GM12878 (cell line): ENCODE results near the gene MICB. TPM values are rescaled to one million over a fixed set of nuclear protein-coding genes. Genes with fewer than 3 reads are reported as not detected.
A peak's percentile ranks its signal among the peaks of the same experiment; 100 is the strongest.

Experiments
- BHLHE40 ChIP-seq, 2 experiments: fragments of 450-650 bp in 1 of 2; IDR thresholded peaks; 2 replicates each; pipeline ENCODE4 v1.6.1; 2011 to 2017; ENCODE audit warnings: low read depth in 2 of 2, borderline replicate concordance in 1 of 2, improper control_type of control experiment in 1 of 2, low read length in 1 of 2, mild to moderate bottlenecking in 1 of 2
- ESRRA ChIP-seq: IDR thresholded peaks from 2 replicates; pipeline ENCODE4 v1.6.1; 2012; ENCODE audit warnings: mild to moderate bottlenecking, low read length, improper control_type of control experiment
- FOS ChIP-seq: IDR thresholded peaks from 3 replicates; pipeline ENCODE4 v1.6.1; 2011; ENCODE audit warnings: borderline replicate concordance; ENCODE audit not compliant: insufficient read length; ENCODE audit errors: extremely low read depth
- HCFC1 ChIP-seq: fragments of 150-350 bp; IDR thresholded peaks from 2 replicates; pipeline ENCODE4 v1.6.1; 2014; ENCODE audit warnings: low read length
- JUNB ChIP-seq: IDR thresholded peaks from 2 replicates; pipeline ENCODE4 v1.6.1; 2016; ENCODE audit warnings: antibody characterized with exemption, mild to moderate bottlenecking
- KAT2A ChIP-seq: conservative IDR thresholded peaks from 2 replicates; pipeline ENCODE4 v1.6.1; 2011; ENCODE audit warnings: low read depth, low read length; ENCODE audit not compliant: control insufficient read depth
- NBN ChIP-seq: fragments of 450-650 bp; IDR thresholded peaks from 2 replicates; pipeline ENCODE4 v1.6.1; 2016
- NFYA ChIP-seq: IDR thresholded peaks from 2 replicates; pipeline ENCODE4 v1.6.1; 2011; ENCODE audit warnings: low read depth, mild to moderate bottlenecking, low read length, improper control_type of control experiment, borderline replicate concordance
- PRDM15 ChIP-seq: fragments of 450-650 bp; formaldehyde crosslinking; IDR thresholded peaks from 2 replicates; pipeline ENCODE4 v1.4.0; 2020; ENCODE audit warnings: mild to moderate bottlenecking, moderate library complexity
- TARDBP ChIP-seq: IDR thresholded peaks from 2 replicates; pipeline ENCODE4 v1.6.1; 2016; ENCODE audit warnings: borderline replicate concordance
- ZBTB33 ChIP-seq: fragments of 450-650 bp; IDR thresholded peaks from 2 replicates; pipeline ENCODE4 v1.6.1; 2017; ENCODE audit warnings: mild to moderate bottlenecking
- ZBTB4 ChIP-seq: fragments of 450-650 bp; formaldehyde crosslinking; IDR thresholded peaks from 2 replicates; pipeline ENCODE4 v1.4.0; 2022; ENCODE audit warnings: mild to moderate bottlenecking, moderate library complexity
- ZNF217 ChIP-seq: fragments of 450-650 bp; IDR thresholded peaks from 2 replicates; pipeline ENCODE4 v1.6.1; 2017; ENCODE audit warnings: antibody characterized with exemption, mild to moderate bottlenecking
- ZNF24 ChIP-seq: fragments of 450-650 bp; IDR thresholded peaks from 2 replicates; pipeline ENCODE4 v1.6.1; 2017; ENCODE audit warnings: antibody characterized with exemption, mild to moderate bottlenecking
- ZNF687 ChIP-seq: fragments of 450-650 bp; IDR thresholded peaks from 2 replicates; pipeline ENCODE4 v1.6.1; 2017; ENCODE audit warnings: mild to moderate bottlenecking, moderate library complexity
- ZZZ3 ChIP-seq: IDR thresholded peaks from 2 replicates; pipeline ENCODE4 v1.6.1; 2011; ENCODE audit warnings: low read depth; ENCODE audit not compliant: control insufficient read depth, insufficient read length
- polyA plus RNA-seq, 11 experiments: library from polyadenylated mRNA; depleted of rRNA in 4 of 11; unstranded in 6 of 11; stranded (reverse) in 5 of 11; fragments of >200 nt; fragmentation: Nextera tagmentation in 4 of 11; fragmentation: Illumina TruSeq in 1 of 11; extraction: Ambion mirVana in 4 of 11; extraction: Trizol in 1 of 11; gene quantifications; 1 replicate in 1 of 11; 2 replicates in 10 of 11; pipeline versions ENCODE4 v1.2.1 to v1.2.3, GENCODE V29; 2011 to 2016; ENCODE audit warnings: inconsistent platforms in 2 of 11, missing spikeins in 2 of 11, low read depth in 1 of 11
- total RNA-seq, 4 experiments: library from RNA; depleted of rRNA in 3 of 4; stranded (reverse); fragments of >200 nt in 3 of 4; fragmentation: Illumina TruSeq in 1 of 4; extraction: Trizol in 1 of 4; gene quantifications; 2 replicates each; pipeline versions ENCODE4 v1.2.1 to v1.2.3, GENCODE V29; 2013 to 2021

Gene MICB
- total and polyA plus RNA-seq, 10 of the 15 experiments (the other 5 are each of a cell fraction or from before 2014, with no cell fraction given) = 9.0 to 37.1 (median 17.8) TPM

GRCh38 chr6:31558631-31559500 is 60.9 kb downstream of the MICB start (continued):
- 0 out of 2 replicates have a peak, but pooled peaks have one; percentile 28 for TF ChIP-seq PRDM15 (CRISPR knock-in tag)
- no peak for TF ChIP-seq ZZZ3
- peak; percentile 88 for TF ChIP-seq JUNB
- no peak for TF ChIP-seq ZBTB4 (CRISPR knock-in tag)
- TF ChIP-seq HCFC1 = no peak
- peak; percentile 21; the same call in 1 of the 2 replicates for TF ChIP-seq ZNF687
- no peak for TF ChIP-seq ZNF24
- no peak for TF ChIP-seq NFYA
- no peak for TF ChIP-seq FOS
- TF ChIP-seq KAT2A = no peak
- 0 out of 2 replicates have a peak, but pooled peaks have one; percentile 72 for TF ChIP-seq TARDBP
- TF ChIP-seq ZNF217 = no peak; the same call in 1 of the 2 replicates
- TF ChIP-seq BHLHE40 (IDR thresholded peaks at IDR 0.05; ENCODE audit: borderline replicate concordance in 1 of 2, low read depth in 2 of 2, low read length in 1 of 2) = peak; percentile 64 to 77
- no peak for TF ChIP-seq ESRRA
- TF ChIP-seq NBN = peak; percentile 98
- 0 out of 2 replicates have a peak, but pooled peaks have one; percentile 21 for TF ChIP-seq ZBTB33
